Cardiac septum (tissue), 1 donor: ENCODE data around the gene COBL. TPM values are rescaled to one million over a fixed set of nuclear protein-coding genes. Genes with fewer than 3 reads are reported as not detected.
"Not testable (repeated sequence)": the region's sequence is repeated elsewhere in the genome, so short reads cannot be mapped to it uniquely, and the experiment has no call there.

Source experiments
- DNase-seq: peaks from one replicate; pipeline ENCODE4 v3.0.0-alpha.2; 2020; ENCODE audit warnings: low spot score
- intact Hi-C: fragments of 100-400 bp; cut with DNase I; formaldehyde crosslinking; loops from one replicate; pipeline ENCODE4 v1.14.0; 2022
- total RNA-seq: library from RNA; stranded (reverse); fragmentation: NEBNext Ultra II Directional; extraction: Animal tissue kit (Norgen Biotek cat#: 25700); gene quantifications from one replicate; pipeline ENCODE4 v1.2.1, GENCODE V29; 2021
- donor health status: DM: no; HTN: no; CAD: no.

COBL gene
- total RNA-seq, 1 donor from 2014 or later = 109 TPM

DNA sequence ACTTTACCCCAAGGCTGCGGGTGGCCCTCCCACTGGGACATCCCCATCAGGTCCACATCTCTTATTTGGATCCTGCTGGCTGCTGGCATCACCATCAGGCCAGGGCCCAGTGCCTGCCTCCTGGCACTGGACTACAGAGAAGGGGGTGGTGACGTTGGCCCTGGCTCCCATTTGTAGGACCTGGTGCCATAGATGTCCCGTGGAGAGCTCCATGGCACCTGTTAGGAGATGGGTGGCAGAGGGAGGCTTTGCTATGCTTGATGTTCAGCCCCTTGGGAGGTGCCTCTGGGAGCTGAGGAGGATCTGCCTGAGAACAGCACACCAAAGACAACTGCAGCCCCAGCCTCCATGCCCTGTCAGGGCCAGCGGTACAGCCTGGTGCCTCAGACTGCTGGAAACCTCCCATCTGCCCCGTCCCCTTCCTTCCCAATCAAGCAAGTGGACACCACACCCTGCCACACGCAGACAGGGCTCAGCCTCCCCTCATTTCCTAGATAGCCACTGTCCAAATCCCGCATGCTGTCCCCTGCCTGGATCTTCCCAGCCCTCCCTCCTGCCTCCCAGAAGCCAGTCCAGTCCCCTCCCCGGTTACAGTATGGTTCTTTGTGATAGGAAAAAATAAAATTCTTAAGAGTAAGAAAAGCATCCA is 303.9 kb downstream of the COBL start:
- intact Hi-C loops = no loop called here

DNA sequence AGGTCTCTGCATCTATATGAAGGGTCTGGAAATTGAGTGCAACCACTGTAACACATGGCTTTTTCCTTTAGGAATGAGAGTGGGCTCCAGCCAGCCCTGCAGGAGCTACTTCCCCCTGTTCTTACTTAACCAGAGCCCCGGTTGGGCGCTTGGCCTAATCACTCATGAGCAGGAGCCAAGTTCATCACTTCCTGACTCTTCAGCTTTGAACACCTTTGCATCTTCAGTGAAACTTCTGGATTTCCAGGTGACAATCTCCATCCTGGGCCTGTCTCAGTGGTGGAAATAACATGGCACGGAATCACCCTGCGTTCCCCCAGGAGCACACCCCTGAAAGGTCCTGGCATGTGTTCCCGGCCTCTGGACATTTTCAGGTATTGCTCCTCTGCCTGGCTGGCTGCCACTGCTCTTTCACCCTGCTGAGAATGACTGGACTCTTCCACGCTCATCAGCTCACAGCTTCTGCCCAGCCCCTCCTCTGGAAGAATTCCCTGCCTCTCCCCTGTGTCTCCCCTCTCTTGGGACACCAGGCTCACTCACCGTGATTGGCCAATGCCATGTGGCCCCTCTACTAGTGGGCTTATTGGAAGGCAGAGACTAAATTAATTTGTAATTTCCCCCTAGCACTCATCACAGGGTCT is 304.8 kb downstream of the COBL start:
- intact Hi-C loops = no loop called here
- DNase-seq = peak; percentile 71

More for the DNA sequence above, 303.9 kb downstream of the COBL start:
- DNase-seq = peak; percentile 75

DNA sequence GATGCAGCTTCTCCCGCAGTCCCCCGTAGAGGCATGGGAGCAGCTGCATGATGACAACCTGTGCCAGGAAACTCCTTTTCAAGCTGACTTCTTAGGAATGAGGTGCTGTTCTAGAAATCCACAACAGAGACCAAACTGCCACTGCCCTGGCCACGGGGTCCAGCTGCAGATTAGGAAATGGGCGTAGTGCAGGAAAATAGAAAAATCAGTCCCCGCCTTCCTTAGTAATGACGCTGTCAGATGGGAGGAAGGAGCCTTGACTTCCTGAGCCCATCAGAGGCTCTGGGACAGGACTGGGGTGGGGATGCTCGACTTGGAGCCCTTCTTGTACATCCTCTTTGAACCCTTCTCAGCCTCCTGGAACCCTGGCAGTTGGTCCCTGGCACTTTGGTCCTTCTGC is 306.1 kb downstream of the COBL start:
- DNase-seq = peak; percentile 70
- intact Hi-C loops = no loop called here

DNA sequence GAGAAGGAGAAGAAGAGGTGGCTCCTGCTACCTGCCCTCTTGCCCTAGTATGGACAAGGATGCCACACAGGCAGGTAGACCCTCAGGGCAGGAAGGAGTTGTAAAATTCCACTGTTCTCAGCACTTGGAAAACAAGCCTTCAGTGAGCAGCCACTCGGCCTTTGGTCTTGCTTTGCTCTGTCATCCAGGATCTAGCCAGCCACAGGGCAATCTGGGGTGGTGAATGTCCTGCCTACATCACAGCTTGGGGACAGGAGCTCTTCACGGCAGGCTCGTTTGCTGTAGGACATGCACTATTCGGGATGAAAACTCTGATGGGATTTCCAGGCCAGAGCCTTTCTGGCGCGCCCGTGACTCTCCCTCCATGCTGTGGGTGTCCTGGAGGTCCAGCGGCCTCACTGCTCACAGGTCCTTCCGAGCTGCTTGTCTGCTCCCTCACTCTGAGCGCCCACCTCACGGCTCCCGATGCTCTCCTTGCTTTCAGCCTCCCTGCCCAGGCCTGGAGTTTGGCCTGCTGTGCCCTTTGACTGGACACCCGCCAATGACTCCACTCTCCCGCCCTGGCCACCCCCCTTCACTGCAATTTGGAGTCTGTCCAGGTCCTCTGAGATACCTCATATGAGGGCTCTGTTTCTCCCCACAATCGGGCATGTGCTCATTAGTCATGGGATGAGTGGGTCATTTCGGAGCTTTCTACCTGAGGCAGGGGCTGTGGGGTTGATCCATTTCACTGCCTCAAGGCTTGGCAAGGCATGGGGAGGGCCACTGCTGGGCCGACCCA is 306.7 kb downstream of the COBL start:
- intact Hi-C loops = no loop called here
- DNase-seq = peak; percentile 74

DNA sequence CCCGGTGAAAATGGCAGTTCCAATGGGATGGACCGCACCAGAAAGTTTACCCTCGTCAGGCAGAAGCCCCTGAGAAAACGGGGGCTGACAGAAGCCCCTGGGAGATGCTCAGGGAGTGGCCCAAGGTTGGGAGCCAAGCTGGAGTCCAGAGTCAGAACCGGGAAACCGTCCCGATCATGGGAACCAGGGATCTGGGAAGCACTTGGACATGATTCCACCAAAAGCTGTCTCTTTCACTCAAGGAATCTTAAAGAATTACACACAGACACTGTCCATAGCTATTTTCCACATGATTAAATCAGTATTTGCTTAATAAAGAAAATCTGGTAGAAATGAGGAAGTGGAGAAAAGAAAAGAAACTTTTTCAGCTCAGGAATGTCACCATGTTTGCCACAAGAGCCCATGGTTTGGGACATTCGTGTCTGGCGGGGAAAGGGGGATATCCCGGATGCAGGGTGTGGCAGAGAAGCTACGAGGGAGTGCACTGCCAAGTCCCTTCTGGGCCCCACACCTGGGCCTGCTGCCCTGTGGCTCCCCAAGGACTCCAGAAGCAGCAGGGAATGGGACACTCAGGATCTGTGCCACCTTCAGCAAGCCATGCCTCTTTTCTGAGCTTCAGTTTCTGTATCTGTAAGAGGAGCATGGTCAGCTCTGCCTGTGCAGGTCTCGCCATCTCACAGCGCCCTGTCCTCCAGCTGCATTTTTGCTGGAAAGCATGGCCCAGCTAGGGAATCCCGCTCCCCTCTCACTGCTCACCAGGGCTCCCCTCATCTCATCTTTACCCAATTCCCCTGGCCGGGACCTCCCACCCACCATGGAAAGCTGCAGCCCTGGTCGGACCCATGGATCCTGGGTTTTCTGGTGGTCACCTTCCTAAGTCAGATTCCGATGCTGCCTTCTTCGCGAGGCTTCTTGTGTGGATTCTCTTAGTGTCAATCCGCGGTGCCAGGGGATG is 308.8 kb downstream of the COBL start:
- DNase-seq = peak; percentile 75
- intact Hi-C loops = no loop called here

DNA sequence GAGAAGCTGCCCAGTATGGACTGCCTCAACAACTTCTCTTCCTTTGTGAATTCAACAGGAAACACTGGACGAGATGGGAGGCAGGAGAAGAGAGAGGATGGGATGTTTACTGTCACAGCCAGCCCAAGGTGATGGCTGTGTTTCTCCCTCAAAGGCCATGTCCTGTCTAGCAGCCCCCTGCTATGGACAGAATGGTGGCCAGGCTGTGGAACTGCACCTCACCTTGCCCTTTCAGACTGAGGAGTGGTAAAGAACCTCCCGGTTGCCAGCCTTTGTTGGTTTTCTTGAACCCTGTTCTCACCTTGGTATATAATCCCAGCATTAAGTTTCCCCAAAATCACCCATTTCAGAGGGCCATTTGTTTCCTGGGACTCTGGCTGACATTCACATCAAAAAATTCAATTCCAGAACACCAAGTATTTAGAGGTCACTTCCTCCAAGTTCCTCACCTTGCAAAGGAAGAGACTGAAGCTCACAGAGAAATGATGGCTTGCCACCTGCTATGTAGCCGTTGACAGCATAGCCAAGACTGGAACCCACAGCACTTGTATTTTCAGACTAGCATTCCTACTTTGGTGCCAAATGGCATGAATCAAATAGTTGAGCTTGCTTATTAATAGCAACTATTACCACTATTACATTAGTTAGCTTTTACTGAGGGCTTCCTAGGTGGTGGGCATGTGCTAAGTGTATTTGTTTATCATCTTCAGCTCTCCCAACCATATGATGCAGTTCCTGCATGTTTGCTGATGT is 309.9 kb downstream of the COBL start:
- intact Hi-C loops = no loop called here
- DNase-seq = peak; percentile 57

DNA sequence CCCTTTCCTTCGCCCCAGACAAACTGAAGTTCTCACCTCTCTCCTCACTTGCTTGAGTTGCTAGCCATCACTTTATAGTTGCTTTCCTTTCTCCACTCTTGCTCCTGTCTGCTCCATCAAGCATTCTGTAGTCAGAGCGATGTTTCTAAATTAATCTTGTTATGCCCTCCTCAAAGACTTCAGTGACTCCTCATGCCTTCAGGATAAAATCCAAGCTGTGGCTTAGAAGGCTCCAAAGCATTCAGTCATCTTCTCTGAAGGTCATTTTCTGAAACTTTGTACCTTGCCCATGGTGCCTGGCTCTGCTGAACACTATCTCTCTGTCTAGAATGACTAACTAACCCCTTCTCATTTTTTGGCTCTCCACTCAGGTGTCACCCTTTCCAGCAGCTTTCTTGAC is 311.5 kb downstream of the COBL start:
- intact Hi-C loops = no loop called here
- no peak for DNase-seq

GRCh38 chr7:51000956-51001355 is 315.7 kb downstream of the COBL start:
- no peak for DNase-seq
- intact Hi-C loops = no loop called here

DNA sequence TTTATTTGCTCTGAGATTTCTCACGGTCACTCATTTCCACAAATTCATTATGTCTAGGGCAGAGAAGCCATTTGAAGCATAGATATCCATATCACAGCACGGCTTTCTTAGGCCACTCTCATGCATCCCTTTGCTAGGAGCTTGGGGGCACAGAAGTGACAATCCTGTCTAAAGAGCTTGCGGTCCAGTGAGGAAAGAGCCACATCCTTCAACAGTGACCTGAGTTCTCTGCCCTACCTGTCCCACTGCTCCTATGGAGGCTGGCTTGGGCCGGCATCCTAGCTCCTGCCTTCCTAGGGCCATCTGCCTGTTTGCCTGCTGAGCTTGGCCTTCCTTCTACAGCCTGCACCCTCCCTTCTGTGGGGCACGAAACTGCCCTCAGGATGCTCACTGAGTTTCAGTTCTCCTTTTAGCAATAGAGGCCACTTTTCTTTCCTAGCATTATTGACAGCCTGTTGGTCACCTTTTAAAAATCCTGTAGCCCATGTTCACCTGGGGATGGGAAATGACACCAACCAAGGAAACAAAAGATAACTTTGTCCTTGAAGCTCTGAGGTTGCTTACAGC is 321.8 kb downstream of the COBL start:
- DNase-seq = peak; percentile 9
- intact Hi-C loops = no loop called here

DNA sequence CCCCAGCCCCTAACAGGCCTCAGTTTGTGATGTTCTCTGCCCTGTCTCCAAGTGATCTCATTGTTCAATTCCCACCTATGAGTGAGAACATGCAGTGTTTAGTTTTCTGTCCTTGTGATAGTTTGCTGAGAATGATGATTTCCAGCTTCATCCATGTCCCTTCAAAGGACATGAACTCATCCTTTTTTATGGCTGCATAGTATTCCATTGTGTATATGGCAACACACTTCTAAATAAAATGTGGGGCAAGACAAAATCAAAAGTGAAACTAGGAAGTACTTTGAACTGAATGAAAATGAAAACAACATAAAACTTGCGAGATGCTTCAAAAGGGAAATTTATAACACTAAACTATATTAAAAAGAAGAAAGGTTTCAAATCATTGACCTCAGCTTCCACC is 326.4 kb downstream of the COBL start:
- intact Hi-C loops, DNase-seq: not testable (repeated sequence)

DNA sequence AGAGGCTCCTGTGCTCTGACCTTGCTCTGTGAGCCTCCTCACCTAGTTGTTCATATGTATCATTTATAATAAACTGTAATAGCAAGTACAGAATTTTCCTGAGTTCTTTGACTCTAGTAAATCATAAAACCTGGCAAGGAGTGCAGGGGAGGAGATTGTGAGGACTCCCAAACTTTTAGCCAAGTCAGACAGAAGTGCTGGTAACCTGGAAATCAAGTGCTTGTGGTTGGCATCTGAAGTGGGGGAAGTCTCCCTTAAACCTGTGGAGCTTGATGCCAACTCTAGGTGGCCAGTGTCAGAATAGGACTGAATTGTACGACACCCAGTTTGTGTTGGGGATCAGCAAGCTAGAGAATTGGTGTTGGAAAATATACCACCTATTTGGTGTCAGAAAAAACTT is 327.6 kb downstream of the COBL start:
- no peak for DNase-seq
- intact Hi-C loops = no loop called here

- no peak for DNase-seq
- intact Hi-C loops = no loop called here
These were observed 328.1 kb downstream of the COBL start for GRCh38 chr7:50988465-50988864.

DNA sequence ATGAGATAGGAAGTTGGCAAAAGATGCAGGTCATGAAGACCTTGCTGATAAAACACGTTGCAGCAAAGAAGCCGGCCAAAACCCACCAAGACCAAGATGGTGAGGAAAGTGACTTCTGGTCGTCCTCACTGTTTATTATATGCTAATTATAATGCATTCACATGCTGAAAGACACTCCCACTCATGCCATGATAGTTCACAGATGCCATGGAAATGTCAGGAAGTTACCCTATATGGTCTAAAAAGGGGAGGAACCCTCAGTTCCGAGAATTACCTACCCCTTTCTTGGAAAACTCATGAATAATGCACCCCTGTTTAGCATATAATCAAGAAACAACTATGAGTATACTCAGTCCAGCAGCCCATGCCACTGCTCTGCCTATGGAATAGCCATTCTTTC is 331.5 kb downstream of the COBL start:
- no peak for DNase-seq
- intact Hi-C loops = no loop called here

DNA sequence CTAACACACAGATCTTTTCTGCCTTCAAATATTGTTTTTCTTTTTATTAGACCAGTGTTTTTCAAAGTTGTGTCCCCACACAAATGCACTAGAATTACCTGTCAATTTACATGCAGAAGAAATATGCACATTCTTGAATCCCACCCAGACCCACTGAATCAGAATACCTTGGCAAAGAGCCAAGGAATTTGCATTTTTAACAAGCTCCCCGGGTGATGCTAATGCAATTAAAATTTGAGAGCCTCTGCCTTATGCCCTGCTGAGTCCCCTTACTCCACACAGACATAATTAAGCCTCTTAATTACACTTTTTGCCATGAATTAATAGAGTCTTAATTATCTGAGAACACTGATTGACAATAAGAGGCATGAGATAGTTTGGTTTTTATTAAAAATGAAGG is 332.8 kb downstream of the COBL start:
- no peak for DNase-seq
- intact Hi-C loops = no loop called here

DNA sequence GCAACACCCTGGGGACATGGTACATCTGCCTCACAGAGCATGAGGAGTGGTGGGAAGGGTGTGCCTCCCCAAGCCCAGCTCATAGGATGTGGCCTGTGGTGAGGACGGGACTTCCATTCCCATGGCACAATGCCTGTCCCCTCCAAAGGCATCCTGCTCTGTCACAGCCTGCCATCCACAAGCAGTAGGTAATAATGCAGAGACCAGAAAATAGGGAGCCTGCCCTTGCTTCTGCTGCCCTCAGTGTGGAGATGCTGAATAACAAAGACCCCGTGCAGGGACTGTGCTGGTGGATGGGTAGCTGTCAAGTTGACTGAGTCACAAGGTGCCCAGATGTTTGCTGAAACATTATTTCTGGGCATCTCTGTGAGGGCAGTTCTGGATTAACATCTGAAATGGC is 334.0 kb downstream of the COBL start:
- DNase-seq = no peak
- intact Hi-C loops = no loop called here

- intact Hi-C loops = no loop called here
- no peak for DNase-seq
These were observed 334.9 kb downstream of the COBL start for GRCh38 chr7:50981743-50982142.

- no peak for DNase-seq
- intact Hi-C loops = no loop called here
These were observed 336.2 kb downstream of the COBL start for GRCh38 chr7:50980411-50980810.

DNA sequence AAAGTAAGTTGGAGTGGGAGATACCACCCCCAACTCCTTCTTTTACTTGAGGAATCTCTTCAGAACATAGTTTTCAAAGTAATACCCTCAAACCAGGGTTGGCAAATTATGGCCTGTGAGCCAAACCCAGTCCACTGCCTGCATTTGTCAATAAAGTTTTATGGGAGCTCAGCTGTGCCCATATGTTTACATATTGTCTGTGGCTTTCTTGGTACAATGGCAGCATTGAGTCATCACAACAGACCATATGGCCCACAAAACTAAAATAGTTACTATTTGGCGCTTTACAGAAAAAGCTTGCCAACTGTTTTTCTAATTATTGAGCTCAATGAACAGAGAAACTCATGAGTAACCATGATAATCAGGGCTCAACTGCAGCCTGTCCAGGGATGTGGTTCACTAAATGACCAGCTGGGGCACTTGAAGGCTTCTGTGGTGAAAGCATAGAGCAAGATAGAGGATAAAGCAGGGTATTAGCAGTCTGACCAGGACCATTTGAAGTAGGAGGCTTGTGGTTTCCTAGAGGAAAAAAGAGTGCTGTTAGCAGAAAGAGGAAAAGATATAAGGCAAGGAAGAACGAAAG is 337.9 kb downstream of the COBL start:
- intact Hi-C loops = no loop called here
- DNase-seq = no peak
